T-helper 9 cell (primary cell): ENCODE results near the gene C9.
"Not testable (repeated sequence)": the region's sequence is repeated elsewhere in the genome, so short reads cannot be mapped to it uniquely, and the experiment has no call there.

ENCODE experiments used
- DNase-seq: peaks from one replicate; pipeline ENCODE4 v3.0.0-alpha.2; 2020

C9 gene

GRCh38 chr5:39370555-39371366 is 6.5 kb upstream of the C9 start:
- DNase-seq, result no peak

- DNase-seq, result no peak
Observed at GRCh38 chr5:39369123-39369815, 5.0 kb upstream of the C9 start.

GRCh38 chr5:39368116-39368515 is 3.8 kb upstream of the C9 start:
- no peak for DNase-seq

GRCh38 chr5:39367711-39368110 is 3.4 kb upstream of the C9 start:
- no peak for DNase-seq

GRCh38 chr5:39363217-39363616 is 1.1 kb downstream of the C9 start:
- DNase-seq, result no peak

- DNase-seq, result no peak
Observed at GRCh38 chr5:39362646-39363045, 1.6 kb downstream of the C9 start.

GRCh38 chr5:39361306-39361705 is 3.0 kb downstream of the C9 start:
- DNase-seq, result no peak

GRCh38 chr5:39360471-39361111 is 3.7 kb downstream of the C9 start:
- DNase-seq, result no peak

GRCh38 chr5:39356263-39356662 is 8.0 kb downstream of the C9 start:
- no peak for DNase-seq

- no peak for DNase-seq
Observed at GRCh38 chr5:39355324-39355723, 9.0 kb downstream of the C9 start.

GRCh38 chr5:39353717-39354399 is 10.4 kb downstream of the C9 start:
- no peak for DNase-seq

- DNase-seq, result no peak
Observed at GRCh38 chr5:39352951-39353350, 11.3 kb downstream of the C9 start.

GRCh38 chr5:39352170-39352569 is 12.1 kb downstream of the C9 start:
- DNase-seq, result no peak

- DNase-seq, result no peak
Observed at GRCh38 chr5:39349484-39349883, 14.8 kb downstream of the C9 start.

GRCh38 chr5:39342460-39342859 is 21.8 kb downstream of the C9 start:
- no peak for DNase-seq

GRCh38 chr5:39341896-39342295 is 22.4 kb downstream of the C9 start:
- DNase-seq, result no peak

GRCh38 chr5:39340506-39340905 is 23.8 kb downstream of the C9 start:
- no peak for DNase-seq

- no peak for DNase-seq
Observed at GRCh38 chr5:39337252-39337915, 26.9 kb downstream of the C9 start.

GRCh38 chr5:39334296-39334695 is 30.0 kb downstream of the C9 start:
- not testable (repeated sequence) for DNase-seq

- DNase-seq, result no peak
Observed at GRCh38 chr5:39333104-39333503, 31.2 kb downstream of the C9 start.

GRCh38 chr5:39331861-39332381 is 32.4 kb downstream of the C9 start:
- DNase-seq, result no peak

GRCh38 chr5:39328731-39329130 is 35.6 kb downstream of the C9 start:
- no peak for DNase-seq
